ENCODE measurements around the gene CCNT1.
"Not testable (repeated sequence)": the region's sequence is repeated elsewhere in the genome, so short reads cannot be mapped to it uniquely, and the experiment has no call there.

Gene CCNT1

GRCh38 chr12:48641752-48642555, 74.6 kb downstream of the CCNT1 start:
- in situ Hi-C loops (cut with MboI; ENCODE audit: low sequenced_read_pairs) = not testable (repeated sequence)

DNA sequence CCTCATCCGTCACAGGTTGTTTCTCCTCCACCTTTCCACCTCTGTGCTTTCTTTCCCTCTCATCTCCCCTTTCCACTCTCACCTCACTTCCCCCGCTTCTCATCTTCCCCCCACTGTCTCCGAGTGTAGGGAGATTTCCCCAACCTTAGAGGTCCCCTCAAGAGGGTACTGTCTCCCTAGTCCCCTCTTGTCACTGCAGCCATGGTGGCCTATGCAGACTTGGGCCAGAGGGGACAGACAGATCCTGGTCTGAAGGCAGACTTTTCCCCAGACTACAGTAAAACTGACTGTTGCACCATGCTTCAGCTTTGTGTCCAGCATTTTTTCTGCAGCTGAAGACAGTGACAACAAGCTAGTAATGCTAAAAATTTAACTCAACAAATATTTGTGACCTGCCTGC, 75.7 kb downstream of the CCNT1 start:
- in situ Hi-C loops (cut with MboI; ENCODE audit: low sequenced_read_pairs) = no loop called here

DNA sequence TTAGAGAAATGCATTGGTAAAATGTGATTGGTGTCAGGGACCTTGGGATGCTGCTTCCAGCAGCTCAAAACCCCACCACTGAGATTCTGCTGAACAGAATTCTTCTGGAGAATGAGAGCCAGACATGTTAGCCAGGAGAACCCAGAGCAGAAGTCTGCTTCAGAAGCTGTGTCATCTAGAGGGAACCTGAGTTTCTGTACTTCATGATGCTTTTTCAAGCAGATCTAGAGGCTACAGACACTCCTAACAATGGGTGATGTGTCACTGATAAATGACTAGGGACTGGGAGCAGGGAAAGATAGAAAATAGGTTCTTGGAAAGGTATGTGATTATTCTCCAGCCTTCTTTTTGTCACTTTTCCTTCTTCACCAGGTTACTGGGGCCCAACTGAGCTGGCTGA, 76.1 kb downstream of the CCNT1 start:
- in situ Hi-C loops (cut with MboI; ENCODE audit: low sequenced_read_pairs) = no loop called here

All from HL-60/S4 treated with retinoic acid at 250 ng/mL for 4 days and 3 days (cell line).